Endometrial microvascular endothelial cells (primary cell): ENCODE measurements around the gene MACC1. TPM values are rescaled to one million over a fixed set of nuclear protein-coding genes. Genes with fewer than 3 reads are reported as not detected.
"Not testable (repeated sequence)": the region's sequence is repeated elsewhere in the genome, so short reads cannot be mapped to it uniquely, and the experiment has no call there.

Source experiments
- in situ Hi-C: cut with HindIII; loops from 2 replicates; pipeline ENCODE4 v1.10.0; 2017; ENCODE audit warnings: low sequenced_read_pairs, low pct_unique_long_range_greater_than_20kb; ENCODE audit errors: inconsistent ontology term
- total RNA-seq: library from RNA; depleted of rRNA; stranded (reverse); fragments of >200 nt; gene quantifications from one replicate; pipeline ENCODE4 v1.2.3, GENCODE V29; 2015; ENCODE audit errors: inconsistent ontology term

Gene MACC1
- total RNA-seq, 1 donor from 2014 or later, result not detected

DNA sequence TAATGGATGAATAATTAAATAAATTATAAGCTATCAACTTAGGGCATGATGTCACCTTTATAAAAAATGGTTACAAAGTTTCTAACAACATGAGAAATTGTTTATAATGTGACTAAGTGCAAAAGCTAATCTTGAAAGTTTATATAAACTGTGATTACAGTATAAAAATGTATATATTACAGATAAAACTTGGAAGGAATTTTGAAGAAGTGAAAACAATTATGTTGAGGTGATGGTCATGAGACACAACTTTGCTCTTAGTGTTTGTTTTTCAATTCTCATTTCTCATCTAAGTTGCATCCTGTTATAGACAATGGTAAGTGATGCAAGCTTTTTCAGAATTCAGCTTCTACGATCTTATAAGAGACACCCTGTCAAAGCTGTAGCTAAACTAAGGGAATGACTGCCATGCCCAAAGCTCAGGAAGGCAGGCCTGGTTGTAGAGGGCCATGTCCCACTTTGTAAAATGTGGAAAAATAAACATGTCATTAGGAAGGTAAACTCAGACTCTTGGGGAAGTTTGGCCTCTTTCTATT is 23.9 kb downstream of the MACC1 start:
- in situ Hi-C loops, result no loop called here

DNA sequence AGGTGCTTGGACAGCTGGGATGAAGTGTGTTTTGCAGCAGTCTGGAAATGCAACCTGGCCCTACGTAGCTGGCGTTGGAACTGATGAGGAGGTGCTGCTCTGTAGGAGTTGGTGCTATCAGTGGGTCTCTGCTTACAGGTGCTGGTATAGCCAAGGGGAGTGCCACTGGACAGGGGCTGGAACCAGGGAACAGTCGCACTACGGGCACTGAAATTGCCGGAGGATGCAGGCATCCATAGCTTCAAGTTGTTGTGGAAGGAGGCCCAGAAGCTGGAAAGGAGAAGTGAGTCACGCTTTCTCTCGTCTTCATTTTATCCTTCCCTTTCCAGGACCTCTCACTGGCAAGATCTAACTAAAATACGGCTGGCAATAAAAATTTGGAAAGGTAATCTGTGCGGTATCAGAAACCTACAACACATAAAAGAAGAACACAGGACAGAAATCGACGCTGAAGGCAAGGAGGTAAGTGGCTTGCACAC is 25.8 kb downstream of the MACC1 start:
- in situ Hi-C loops, result no loop called here

- in situ Hi-C loops, result no loop called here
Observed at GRCh38 chr7:20190560-20191390, 26.4 kb downstream of the MACC1 start.

DNA sequence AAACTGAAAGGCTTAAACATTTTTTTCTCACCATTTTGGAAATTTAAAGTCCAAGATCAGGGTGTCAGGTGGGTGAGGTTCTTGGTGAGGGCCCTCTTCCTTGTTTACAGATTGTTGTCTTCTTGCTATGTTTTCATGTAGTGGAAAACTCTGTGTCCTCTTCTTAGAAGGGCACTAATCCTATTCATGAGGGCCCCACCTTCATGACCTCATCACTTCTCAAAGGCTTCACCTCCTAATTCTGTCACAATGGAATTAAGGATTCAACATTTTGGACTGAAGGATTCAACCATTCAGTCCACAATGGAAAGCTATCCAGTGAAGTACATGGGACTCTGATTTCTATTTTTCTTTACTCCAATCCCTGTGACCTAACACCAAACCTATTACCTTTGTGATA is 27.3 kb downstream of the MACC1 start:
- in situ Hi-C loops, result no loop called here

- in situ Hi-C loops, result no loop called here
Observed at GRCh38 chr7:20188567-20188966, 28.6 kb downstream of the MACC1 start.

GRCh38 chr7:20187850-20188249 is 29.3 kb downstream of the MACC1 start:
- in situ Hi-C loops, result not testable (repeated sequence)

GRCh38 chr7:20185988-20186387 is 31.2 kb downstream of the MACC1 start:
- in situ Hi-C loops, result no loop called here

DNA sequence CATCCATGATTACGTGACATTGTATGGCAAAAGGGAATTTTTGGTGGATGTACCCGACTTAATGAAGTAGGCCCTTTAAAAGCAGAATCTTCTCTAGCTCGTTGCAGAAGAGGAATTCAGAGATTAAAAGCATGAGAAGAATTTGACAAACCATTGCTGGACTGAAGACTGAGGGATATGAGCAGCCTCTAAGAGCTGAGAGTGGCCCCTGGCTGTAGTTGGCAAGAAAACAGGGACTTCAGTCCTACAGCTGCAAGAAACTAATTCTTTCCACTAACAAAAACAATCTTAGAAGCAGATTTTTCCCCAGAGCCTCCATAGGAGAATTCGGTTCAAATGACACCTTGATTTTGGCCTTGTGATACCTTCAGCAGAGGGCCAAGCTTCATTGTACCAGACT is 34.1 kb downstream of the MACC1 start:
- in situ Hi-C loops, result no loop called here

DNA sequence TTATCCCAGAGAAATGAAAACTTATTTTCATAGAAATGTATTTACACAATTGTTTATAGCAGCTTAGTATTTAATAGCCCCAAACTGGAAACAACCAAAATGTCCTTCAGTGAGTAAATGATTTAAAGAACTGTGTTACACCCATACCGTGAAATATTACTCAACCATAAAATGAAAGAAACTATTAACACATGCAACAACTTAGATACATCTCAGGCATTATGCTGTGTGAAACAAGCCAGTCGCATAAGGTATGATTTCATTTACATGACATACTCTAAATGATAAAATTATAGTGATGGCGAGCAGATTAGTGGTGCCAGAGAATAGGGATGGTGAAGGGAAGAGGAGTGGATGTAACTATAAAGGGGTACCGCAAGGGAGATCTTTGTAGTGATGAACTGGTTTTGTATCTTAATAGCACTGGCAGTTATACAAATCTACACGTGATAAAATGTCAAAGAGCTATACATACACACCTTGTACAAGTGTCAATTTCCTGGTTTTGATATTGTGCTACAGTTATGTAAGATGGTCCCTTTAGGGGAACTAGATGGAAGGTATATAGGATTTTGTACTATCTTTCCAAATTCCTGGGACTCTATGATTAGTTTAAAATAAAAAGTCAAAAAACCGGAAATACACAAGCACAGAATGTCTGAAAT is 40.5 kb downstream of the MACC1 start:
- in situ Hi-C loops, result no loop called here

DNA sequence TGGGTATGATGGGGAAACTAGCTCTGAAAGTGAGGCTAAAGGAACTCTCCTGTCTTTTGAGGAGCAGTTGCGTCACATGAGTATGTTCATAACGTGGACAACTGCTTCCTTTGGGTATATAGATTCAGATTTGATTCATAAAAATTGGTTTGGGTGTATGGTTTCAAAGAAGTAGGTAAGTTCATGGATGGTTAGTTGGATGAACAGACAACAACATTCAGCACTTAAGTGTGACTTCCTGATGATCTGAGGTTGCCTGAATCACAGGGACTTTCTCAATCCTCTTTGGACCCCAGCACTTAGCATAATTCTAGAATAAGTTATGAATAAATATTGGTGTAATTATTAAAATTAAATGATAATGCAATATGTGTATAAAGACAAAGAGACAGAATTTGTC is 43.4 kb downstream of the MACC1 start:
- in situ Hi-C loops, result no loop called here

GRCh38 chr7:20172736-20173334 is 44.3 kb downstream of the MACC1 start:
- in situ Hi-C loops, result no loop called here

GRCh38 chr7:20170633-20171032 is 46.6 kb downstream of the MACC1 start:
- in situ Hi-C loops, result no loop called here

DNA sequence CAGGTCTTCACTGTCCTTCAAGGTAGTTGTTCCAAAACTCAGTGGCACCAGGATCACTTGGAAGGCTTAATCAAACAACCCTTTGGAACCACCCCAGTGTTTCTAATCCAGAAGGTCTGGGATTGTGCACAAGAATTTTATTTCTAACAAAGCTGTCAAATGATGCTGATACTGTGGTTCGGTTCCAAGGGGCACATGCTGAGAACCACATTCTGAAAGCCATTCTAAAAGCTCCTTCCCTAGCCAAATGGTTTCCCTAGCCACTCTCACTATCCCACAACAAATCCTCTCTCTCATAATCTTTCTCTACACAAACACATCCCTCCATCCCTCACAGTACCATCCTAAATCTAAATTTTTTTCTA is 52.1 kb downstream of the MACC1 start:
- in situ Hi-C loops, result no loop called here

DNA sequence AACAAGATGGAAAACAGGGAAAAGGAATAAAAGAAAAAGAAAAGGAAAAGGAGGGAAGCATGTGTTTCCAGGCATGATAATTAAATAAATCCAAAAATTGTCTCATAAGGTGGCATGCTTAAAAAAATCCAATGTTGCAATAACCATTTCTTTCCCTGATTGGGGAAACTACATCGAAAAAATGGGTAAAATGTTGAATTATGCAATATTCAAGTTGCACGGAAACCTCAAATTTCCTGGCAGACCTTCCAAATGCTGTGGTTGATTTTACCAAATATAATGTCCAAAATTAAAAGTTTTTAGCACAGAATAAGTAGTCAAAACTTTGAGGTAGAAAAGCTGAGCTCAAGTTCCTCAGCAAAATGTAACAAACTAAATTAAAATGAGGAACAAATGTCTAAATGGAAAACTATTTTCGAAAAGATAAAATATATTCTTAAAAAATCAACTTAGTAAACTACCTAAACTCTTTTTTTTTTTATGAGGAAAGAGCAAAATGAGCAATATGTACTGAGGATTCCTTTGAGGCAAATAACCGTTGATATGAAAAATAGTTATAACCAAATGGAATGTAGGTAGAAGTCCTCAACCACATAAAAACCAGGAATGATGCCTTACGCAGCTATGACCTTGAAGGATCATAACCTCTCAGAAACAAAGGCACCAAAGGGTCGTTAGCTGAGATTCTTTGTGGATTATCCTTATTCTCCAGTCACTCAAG is 52.6 kb downstream of the MACC1 start:
- in situ Hi-C loops, result no loop called here

DNA sequence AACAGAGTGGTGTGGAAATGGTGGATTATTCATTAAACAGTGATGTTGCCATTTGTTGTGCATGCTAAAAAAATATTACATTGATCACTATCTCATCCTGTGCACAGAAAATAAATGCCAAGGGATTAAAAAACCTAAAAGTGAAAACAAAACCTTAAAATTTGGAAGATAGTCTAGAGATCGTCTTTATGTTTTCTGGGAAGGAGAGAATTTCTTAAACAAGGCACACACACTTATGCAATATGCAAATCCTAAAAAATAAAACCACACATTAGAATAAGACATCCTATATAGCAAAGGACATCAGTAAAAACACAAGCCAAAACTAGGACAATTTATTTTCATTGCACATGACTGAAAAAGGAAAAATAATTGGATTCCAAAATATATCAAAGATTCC is 54.5 kb downstream of the MACC1 start:
- in situ Hi-C loops, result no loop called here

DNA sequence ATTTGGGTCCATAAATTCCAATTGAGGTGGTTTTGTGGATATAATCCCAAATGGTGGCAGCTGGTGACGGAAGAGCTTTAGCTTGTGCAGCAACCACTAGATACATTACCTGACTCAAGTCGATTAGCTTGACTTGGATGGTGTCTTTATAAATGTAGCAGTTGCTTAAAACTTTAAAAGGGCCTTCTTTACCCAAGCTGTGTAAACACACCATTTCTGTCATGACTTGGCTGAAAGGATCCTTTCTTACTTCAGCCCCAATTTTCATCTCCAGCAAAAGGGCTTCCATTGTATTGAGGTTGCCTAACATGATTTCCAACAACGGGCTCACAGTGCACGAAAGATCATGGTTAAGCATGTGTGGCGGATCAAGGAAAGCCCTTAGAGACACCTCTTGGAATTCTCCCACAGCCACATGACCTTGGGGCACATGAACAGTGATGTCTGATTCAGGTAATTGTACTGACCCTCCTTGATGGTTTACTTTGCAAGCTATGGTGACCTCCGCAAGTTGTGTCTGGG is 57.9 kb downstream of the MACC1 start:
- in situ Hi-C loops, result no loop called here

- in situ Hi-C loops, result no loop called here
Observed at GRCh38 chr7:20158684-20159083, 58.5 kb downstream of the MACC1 start.

DNA sequence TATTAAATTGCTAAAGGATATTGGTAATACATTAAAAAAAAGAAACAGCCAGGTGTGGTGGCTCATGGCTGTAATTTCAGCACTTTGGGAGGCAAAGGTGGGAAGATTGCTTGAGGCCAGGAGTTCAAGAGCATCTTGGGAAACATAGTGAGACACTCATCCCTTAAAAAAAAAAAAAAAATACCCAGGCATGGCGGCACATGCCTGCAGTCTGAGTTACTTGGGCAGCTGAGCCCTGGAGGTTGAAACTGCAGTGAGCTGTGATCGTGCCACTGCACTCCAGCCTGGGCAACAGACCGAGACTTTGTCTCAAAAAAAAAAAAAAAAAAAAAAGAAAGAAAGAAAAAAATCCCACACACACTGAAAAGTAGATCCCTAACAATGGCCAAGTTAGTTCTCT is 59.7 kb downstream of the MACC1 start:
- in situ Hi-C loops, result no loop called here

DNA sequence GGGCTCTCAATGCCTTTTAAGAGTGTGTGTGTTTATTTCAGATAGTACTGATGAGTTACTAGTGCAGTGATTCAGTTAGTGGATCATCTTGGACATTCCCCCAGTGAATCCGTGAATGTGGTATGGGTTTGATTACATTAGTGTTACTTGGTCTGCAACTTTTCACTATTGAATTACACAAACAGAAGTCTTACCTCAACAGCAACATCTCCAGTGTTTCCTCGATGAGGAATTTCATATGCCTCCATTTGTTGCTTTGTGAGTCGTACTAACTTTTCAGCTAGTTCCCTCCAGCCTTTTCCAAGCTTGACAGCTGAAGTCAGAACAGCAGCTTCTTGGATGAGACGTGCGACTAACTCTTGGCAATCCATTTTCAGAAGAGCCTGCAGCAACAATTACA is 63.2 kb downstream of the MACC1 start:
- in situ Hi-C loops, result no loop called here
